NCI-H146 (cell line): ENCODE results near the gene EMC9.

Experiments used
- DNase-seq: peaks from one replicate; lab custom pipeline; 2025; lab: John Stamatoyannopoulos, UW

EMC9 gene, protein sequence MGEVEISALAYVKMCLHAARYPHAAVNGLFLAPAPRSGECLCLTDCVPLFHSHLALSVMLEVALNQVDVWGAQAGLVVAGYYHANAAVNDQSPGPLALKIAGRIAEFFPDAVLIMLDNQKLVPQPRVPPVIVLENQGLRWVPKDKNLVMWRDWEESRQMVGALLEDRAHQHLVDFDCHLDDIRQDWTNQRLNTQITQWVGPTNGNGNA

GRCh38 chr14:24141097-24141880 is at the start of gene EMC9:
Gene EMC9, minus strand, starts transcription at chr14:24141591. Its CDS starts 287 bp downstream, at chr14:24141304.
- DNase-seq, result peak; percentile 100

- no peak for DNase-seq
Observed at GRCh38 chr14:24190416-24190815, 49.0 kb upstream of the EMC9 start.

GRCh38 chr14:24189460-24189859 is 48.1 kb upstream of the EMC9 start:
- DNase-seq, result no peak

DNA sequence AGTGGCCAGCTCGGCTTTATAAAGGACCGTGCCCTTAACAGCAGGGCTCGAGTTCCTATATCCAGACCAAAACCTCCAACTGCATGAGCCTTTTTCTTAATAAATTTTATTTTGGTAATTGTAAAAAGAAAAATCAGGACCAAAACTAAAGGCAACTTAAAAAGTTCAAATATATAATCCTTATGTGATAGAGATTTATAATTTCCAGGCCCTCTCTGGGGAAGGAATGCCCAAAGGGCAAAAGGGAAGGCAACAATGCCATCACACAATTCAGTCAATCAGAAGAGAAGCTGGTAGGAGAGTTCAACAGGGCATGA is 47.6 kb upstream of the EMC9 start:
- DNase-seq, result no peak

- DNase-seq, result peak; percentile 97
Observed at GRCh38 chr14:24188251-24189058, 47.1 kb upstream of the EMC9 start, which contains the start of gene IPO4. Gene IPO4, minus strand, starts transcription at chr14:24188816. Its CDS starts 29 bp downstream, at chr14:24188787.

DNA sequence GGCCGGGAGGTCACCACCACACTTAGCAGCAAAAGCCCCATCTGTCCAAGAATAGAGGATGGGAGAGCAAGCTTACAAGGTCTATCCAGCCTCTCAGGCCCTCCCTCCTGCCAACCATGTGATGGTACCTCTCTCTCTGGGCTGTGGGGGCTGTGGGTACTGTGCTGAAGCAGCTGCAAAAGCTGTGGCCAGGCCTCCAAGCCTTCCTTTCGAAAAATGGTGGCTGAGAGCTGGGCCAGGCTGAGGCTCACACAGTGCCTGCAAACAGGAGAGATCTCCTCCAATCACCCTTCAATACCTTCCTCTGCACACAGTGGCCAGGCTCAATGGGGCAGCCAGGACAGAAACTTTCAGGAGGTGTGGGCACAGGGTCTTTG is 46.1 kb upstream of the EMC9 start:
- DNase-seq, result no peak

DNA sequence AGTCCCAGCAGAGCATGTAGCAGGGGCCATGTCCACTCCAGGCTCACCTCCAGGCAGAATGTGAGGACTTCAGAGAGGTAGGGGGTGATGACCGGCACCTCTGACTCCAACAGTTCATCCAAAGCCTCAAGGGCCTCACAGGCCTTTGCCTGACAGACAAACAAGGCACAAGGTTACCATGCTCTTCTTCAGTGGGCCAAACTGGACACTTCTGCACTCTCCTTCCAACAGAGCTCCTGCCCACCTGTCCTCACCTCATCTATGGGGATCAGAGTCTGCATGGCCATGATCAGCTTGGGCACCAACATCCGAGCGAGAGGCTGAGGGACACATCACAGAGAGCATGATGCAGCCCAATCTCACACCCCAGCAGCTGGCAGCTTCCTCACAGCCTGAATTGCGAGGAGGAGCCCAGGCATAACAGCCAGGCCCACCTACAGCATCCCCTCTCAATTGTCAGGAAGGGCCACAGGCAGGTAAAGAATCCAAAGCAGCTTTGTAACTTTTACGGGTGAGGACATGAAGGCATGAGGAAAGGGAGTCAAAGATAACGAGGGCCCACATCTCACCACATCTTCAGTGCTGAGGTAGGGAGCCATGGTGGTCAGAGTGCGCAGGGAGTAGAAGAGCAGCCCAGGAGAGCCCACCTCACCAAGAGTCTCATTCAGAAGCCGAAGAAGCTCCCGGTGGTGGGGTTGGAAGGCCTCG is 45.6 kb upstream of the EMC9 start:
- DNase-seq, result no peak

GRCh38 chr14:24185741-24186140 is 44.4 kb upstream of the EMC9 start:
- DNase-seq, result no peak

DNA sequence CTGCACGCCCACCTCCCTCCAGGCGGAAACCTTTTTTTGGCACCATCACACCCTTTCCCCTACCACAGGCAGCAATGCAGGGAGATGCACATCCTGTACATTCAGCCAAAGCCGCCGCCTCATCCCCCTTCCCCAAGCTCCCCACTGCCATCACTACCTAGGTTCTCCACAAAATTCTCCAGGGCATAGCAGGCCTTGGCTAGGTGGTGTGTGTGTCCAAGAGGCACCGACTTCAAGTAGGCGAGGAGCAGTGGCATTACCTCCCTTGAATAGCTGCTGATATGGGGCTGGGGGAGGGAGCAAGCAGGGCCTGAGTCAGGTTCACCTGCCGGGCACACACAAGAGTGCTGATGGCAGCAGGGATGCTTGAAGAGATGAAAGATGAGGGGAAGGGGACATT is 43.6 kb upstream of the EMC9 start:
- no peak for DNase-seq

DNA sequence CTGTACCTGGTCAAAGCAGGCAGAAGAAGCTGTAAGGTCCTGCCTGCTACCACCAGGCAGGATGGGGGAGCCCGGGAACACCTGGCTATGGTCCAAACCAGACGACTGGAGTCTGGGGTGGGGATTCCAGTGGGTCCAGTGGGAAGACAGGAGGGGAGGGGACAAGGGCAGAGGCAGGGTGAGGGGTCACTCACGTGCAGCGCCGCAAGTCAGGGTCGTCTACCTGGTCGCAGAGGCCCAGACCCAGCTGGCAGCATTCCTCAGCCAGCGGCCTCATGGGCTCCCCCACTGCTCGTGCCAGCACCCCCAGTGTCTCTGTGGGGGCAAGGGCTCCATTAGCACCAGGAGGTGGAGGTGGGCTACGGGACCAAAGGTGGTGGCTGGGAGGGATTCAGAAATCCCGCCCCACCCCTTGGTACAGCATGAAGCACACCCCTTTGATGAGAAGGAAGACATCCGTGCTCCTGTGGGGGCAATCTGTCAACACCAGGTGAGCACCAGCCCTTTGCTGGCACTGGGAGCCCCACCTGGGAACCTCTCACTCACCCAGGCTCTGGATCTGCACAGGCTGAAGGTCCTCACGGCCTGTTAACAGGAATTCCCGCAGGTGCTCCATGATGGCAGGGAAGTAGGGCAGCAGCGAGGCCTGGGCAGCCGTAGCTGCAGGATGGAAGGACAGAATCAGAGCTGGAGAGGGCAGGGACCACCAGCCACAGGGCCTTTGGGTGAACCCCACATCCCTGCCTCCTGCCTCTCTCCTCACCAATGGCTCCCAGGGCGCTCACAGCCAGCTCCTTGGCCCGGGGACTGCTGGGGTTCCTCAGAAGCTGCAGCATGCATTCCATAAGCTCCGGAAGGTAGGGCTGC is 42.9 kb upstream of the EMC9 start:
- DNase-seq, result no peak

GRCh38 chr14:24183014-24183481 is 41.7 kb upstream of the EMC9 start:
- no peak for DNase-seq

GRCh38 chr14:24182110-24182882 is 40.9 kb upstream of the EMC9 start:
- no peak for DNase-seq

GRCh38 chr14:24181371-24182077 is 40.1 kb upstream of the EMC9 start:
- DNase-seq, result no peak

GRCh38 chr14:24179961-24180796 is 38.8 kb upstream of the EMC9 start:
- DNase-seq, result no peak

DNA sequence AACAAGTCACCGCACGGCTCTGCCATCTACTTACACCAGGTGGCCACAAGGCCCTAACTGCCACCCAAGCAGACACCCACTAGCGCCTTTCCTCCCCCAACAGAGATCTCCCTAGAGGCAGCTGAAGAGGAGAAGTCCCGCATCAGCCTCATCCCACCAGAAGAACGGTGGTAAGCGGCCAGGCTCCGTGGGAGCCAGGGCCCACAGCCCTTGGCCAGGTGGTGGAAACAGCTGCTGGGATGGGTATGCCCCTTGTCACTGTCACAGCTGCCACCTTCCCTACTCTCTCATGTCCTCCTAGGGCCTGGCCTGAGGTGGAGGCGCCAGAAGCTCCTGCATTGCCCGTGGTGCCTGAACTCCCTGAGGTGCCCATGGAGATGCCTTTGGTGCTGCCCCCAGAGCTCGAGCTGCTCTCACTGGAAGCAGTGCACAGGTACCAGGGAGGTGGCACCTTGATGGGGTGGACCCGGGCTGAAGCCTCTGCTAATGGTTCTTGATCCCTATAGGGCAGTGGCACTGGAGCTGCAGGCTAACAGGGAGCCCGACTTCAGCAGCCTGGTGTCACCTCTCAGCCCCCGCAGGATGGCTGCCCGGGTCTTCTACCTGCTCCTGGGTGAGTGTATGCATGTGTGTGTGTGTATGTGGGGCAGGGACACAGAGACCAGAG is 38.0 kb upstream of the EMC9 start:
- DNase-seq, result no peak

DNA sequence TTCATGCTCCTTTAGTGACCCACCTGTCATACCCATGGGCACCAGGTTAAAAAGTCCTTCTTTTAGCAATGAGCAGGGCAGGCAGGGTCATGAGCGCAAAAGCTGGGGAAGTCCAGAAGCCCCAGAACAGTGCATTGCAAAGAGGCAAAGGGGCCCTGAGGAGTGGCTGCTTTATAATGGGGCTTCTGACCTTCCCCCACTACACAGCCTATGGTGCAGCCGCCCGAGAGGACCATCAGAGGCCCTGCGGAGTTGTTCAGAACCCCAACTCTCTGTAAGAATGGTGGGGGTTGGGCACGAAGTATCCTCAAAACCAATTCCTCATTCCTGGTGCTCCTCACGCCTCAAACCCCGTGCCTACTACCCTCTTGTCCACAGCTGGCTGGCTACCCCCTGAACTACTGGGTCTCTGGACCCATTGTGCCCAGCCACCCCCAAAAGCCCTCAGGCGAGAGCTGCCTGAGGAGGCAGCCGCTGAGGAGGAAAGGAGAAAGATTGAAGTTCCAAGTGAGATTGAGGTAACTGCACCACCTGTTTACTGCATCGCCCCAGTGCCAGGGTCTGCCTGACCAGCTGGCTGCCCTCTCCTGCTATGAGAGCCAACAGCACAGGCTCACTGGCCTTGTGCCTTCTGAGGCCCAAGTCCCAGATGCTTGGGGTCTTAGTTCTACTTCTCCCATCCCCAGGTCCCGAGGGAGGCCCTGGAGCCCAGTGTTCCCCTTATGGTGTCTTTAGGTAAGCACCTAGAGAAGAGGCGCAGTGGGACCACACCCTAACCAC is 37.2 kb upstream of the EMC9 start:
- DNase-seq, result no peak

DNA sequence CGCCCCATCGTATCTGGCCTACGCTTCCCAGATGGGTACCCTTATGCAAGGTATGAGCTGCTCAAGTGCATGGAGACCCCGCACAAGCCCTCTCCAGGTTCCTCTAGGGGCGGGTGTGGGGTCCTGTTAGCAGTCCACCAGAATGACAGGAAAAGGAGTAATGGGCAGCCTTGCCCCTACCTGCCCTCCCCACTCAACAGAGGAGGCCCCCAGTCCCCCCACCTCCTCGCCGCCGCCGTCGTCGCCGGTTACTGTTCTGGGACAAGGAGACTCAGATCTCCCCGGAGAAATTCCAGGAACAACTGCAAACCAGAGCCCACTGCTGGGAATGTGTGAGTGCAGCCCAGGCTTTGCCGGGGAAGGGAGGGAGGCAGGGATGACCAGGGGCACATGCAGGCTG is 36.5 kb upstream of the EMC9 start:
- DNase-seq, result no peak
